Measurements from ENCODE around the gene KHDRBS2.

- no peak for TF ChIP-seq CTCF (IDR thresholded peaks at IDR 0.05)
- TF ChIP-seq POLR2A (IDR thresholded peaks at IDR 0.05), result no peak
Measured at GRCh38 chr6:62285612-62286469, at the start of gene KHDRBS2.
